Activated naive CD4-positive, alpha-beta T cell treated with anti-CD3 and anti-CD28 coated beads, Interleukin-2, amount 50 U/mL, for 72 hours (primary cell): ENCODE measurements around the gene CYFIP1. TPM values are rescaled to one million over a fixed set of nuclear protein-coding genes. Genes with fewer than 3 reads are reported as not detected.

Experiments
- ATAC-seq, 2 donors: fragments of 150-1000 bp; cut with Tn5 transposase; 2 replicates each; pipeline ENCODE4 v1.10.0; 2021; ENCODE audit warnings: mild to moderate bottlenecking in 2 of 2, moderate library complexity in 2 of 2
- DNase-seq, 2 donors: peaks; one replicate each; pipeline ENCODE4 v3.0.0; 2021 to 2022; ENCODE audit warnings: low spot score in 2 of 2
- H3K27ac Mint-ChIP-seq, 2 donors: one replicate each; pipeline ENCODE4 v1.8.0; 2022; ENCODE audit warnings: mild to moderate bottlenecking in 2 of 2, mixed read lengths in 2 of 2
- H3K36me3 Mint-ChIP-seq, 2 donors: one replicate each; pipeline ENCODE4 v1.8.0; 2022; ENCODE audit warnings: mixed read lengths in 2 of 2
- H3K9me3 Mint-ChIP-seq, 2 donors: one replicate each; pipeline ENCODE4 v1.8.0; 2022; ENCODE audit warnings: mixed read lengths in 2 of 2
- total RNA-seq, 2 donors: library from RNA; stranded (reverse); gene quantifications; one replicate each; pipeline ENCODE4 v1.2.3, GENCODE V29; 2022

CYFIP1 gene
- total RNA-seq, 2 donors from 2014 or later = 19.2 to 40.6 TPM

GRCh38 chr15:22845289-22845900 is 134.8 kb downstream of the CYFIP1 start:
- no peak for DNase-seq
- H3K27ac Mint-ChIP-seq = peak overlapping the region; percentile 52 to 53
- H3K36me3 Mint-ChIP-seq = peaks cover 11 to 16% of the 10 kb centered on the region in 2 donors

DNA sequence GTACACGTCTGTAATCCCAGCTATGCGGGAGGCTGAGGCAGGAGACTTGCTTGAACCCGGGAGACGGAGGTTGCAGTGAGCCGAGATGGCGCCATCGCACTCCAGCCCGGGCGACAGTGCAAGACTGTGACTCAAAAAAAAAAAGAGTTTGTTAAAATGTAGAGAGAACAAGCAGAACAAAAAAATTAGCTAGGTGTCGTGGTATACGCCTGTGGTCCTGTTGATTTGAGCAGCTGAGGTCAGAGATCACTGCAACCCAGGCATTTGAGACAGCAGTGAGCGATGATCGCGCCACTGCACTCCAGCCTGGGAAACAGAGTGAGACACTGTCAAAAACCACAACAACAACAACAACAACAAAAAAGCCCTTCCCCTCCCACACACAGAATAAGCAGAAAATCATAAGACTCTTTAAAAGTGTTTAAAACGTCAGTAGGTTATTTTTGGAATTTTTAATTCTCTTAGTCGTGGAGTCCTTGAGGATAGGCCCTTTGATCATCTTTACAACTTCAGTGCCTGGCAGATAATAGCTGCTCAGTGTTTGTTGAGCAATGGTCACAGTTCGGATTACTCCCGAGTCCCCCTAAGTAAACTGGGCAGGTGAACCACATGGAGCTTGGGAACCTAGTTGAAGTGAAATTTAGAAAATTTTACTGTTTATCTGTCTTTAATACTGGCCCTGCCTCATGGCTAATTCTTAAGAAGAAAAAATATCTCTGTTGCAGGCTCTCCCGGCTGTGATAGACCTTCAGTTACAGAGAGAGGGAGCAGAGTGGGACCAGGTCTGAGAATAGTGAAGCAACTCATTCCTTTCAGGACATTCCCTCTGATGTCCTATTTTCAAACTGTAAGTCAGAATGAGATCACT is 135.5 kb downstream of the CYFIP1 start:
- Mint-ChIP-seq H3K9me3 (no peaks in the 10 kb centered on the region), H3K36me3 (peaks cover 16 to 18% of the 10 kb centered on the region in 2 donors), H3K27ac (peak overlapping the region; percentile 53 to 84)
- ATAC-seq (no peak), DNase-seq (no peak)

More at GRCh38 chr15:22845289-22845900, 134.8 kb downstream of the CYFIP1 start:
- H3K9me3 Mint-ChIP-seq = no peaks in the 10 kb centered on the region
- ATAC-seq = no peak

- H3K36me3 Mint-ChIP-seq = peaks cover 6 to 19% of the 10 kb centered on the region in 2 donors
- H3K9me3 Mint-ChIP-seq = peaks cover 0 to 3% of the 10 kb centered on the region in 2 donors
- peak overlapping the region; percentile 96 to 97 for H3K27ac Mint-ChIP-seq
- DNase-seq (no peak), ATAC-seq (no peak)
Measured at GRCh38 chr15:22839046-22839695, 141.0 kb downstream of the CYFIP1 start.

- DNase-seq (peak; percentile 98 to 99), ATAC-seq (peak; percentile 97)
- Mint-ChIP-seq H3K9me3 (peaks cover 0 to 3% of the 10 kb centered on the region in 2 donors), H3K27ac (peak within 1 kb of the TSS; percentile 96 to 97), H3K36me3 (peaks cover 6 to 19% of the 10 kb centered on the region in 2 donors)
Measured at GRCh38 chr15:22838292-22839042, 141.7 kb downstream of the CYFIP1 start, which contains the start of gene NIPA2. NIPA2 (plus strand) TSS chr15:22838666; CDS start chr15:22851732, 13,066 bp downstream.

DNA sequence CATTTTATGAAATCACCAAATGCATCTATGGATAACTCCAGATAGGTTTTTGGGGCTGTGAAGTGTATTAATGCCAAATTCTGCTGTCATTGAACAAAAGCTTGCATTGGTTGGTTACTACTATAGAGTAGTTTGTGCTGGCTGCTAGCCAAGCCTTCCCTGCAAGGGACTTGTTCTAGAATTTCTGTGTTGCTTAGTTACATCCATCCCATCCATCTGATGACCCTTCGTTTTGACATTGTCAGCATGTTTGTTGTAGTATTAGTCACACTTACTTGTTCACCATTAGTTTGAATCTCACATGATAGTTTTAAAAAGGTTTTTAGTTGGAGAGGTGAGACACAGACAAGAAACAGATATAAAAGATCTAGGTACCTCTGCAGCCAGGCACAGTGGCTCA is 148.7 kb downstream of the CYFIP1 start:
- Mint-ChIP-seq H3K9me3 (peaks cover 0 to under 1% of the 10 kb centered on the region in 2 donors), H3K36me3 (no peaks in the 10 kb centered on the region), H3K27ac (no peak overlapping the region)
- ATAC-seq (no peak), DNase-seq (no peak)

GRCh38 chr15:22827125-22827524 is 153.0 kb downstream of the CYFIP1 start:
- ATAC-seq (no peak), DNase-seq (no peak)
- H3K27ac Mint-ChIP-seq = no peak overlapping the region
- H3K9me3 Mint-ChIP-seq = no peaks in the 10 kb centered on the region
- H3K36me3 Mint-ChIP-seq = peaks cover 0 to 6% of the 10 kb centered on the region in 2 donors

DNA sequence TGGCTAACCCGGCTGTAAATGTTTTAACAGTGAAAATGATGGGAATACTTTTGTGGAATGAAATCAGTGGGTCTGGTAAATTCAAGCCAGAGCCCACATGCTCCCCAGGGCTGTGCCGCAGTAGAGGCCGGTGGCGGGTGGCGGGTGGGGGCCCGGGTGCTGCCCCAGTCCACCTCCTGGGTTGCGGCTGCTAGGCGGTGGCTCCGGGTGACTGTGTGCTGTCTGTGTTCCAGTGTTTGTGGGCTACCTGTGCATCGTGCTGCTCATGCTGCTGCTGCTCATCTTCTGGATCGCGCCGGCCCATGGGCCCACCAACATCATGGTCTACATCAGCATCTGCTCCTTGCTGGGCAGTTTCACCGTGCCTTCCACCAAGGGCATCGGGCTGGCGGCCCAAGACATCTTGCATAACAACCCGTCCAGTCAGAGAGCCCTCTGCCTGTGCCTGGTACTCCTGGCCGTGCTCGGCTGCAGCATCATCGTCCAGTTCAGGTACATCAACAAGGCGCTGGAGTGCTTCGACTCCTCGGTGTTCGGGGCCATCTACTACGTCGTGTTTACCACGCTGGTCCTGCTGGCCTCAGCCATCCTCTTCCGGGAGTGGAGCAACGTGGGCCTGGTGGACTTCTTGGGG is 156.6 kb downstream of the CYFIP1 start:
- DNase-seq (no peak), ATAC-seq (no peak)
- H3K9me3 Mint-ChIP-seq = no peaks in the 10 kb centered on the region
- no peak overlapping the region for H3K27ac Mint-ChIP-seq
- H3K36me3 Mint-ChIP-seq = peaks cover 0 to 6% of the 10 kb centered on the region in 2 donors

DNA sequence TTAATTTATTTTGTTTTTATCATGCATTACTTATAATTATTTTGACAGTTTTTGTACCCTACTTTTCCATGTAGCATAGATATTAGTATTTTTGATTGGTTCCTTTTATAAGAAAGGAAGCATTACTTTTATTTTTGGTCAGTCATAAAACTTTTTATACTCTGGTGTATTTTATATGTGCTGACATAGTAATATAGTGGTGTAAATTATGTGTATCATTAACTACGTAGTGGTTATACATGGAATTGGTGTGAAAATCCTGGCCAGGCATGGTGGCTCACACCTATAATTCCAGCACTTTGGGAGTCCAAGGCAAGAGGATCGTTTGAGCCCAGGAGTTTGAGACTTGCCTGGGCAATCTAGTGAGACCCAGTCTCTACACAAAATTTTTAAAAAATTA is 160.5 kb downstream of the CYFIP1 start:
- DNase-seq (no peak), ATAC-seq (no peak)
- peaks cover 0 to 6% of the 10 kb centered on the region in 2 donors for H3K36me3 Mint-ChIP-seq
- H3K27ac Mint-ChIP-seq = no peak overlapping the region
- H3K9me3 Mint-ChIP-seq = no peaks in the 10 kb centered on the region

Other genes with a start within 250 kb of the CYFIP1 start
- 10 to 100 TPM in 1 of 2 donors, 1 to 10 TPM in 1; 5.7 to 14.0 TPM for gene NIPA1, start 193.7 kb downstream of the CYFIP1 start, total RNA-seq
- gene NIPA2, start 141.7 kb downstream of the CYFIP1 start, total RNA-seq = 10 to 100 TPM; 48.6 to 54.6 TPM
- gene TUBGCP5, start 59.2 kb upstream of the CYFIP1 start, total RNA-seq = 10 to 100 TPM; 12.3 to 13.3 TPM
- not detected for gene GOLGA6L1, start 156.5 kb upstream of the CYFIP1 start, total RNA-seq